ENCODE measurements around the gene RLN3. TPM values are rescaled to one million over a fixed set of nuclear protein-coding genes. Genes with fewer than 3 reads are reported as not detected.

RLN3 gene
- total and polyA plus RNA-seq, 9 of the 15 experiments (the other 6 are each of a cell fraction or from before 2014, with no cell fraction given), result 0.31 to 1.2 (median 0.71) TPM; not detected in 6

GRCh38 chr19:14053500-14053899, 25.6 kb downstream of the RLN3 start:
- in situ Hi-C loops (cut with MboI), result loop anchor here (25.0 kb wide), 1 partner anchor 466 kb away; no protein-coding TSS in a partner anchor
- ChIA-PET CTCF (ENCODE audit: low intra/inter-chr PET ratio) (no interaction called here), POLR2A (interaction anchor here (1.0 to 1.1 kb wide), 2 partner anchors 11 to 17 kb away, joined by 3 read pairs; no protein-coding TSS in a partner anchor)
- Histone ChIP-seq H3K9me3 (replicated peaks; ENCODE audit: control insufficient read depth, insufficient read depth, low read depth, low read length) (no peaks in the 10 kb centered on the region), H3K4me3 (no peak overlapping the region), H3K36me3 (ENCODE audit: control insufficient read depth, insufficient read depth, low read length) (peaks cover 20% of the 10 kb centered on the region; the same call in 1 of the 3 replicates), H3K4me1 (replicated peaks in 1 of 2; ENCODE audit: control insufficient read depth in 2 of 2, insufficient read depth in 2 of 2, low read length in 2 of 2) (peaks cover 5 to 49% of the 10 kb centered on the region in 2 experiments; a peak in 4 of 5 replicates), H3K79me2 (ENCODE audit: control insufficient read depth, insufficient read depth, low read length) (no peaks in the 10 kb centered on the region), H2AFZ (ENCODE audit: low read depth, low read length) (no peak overlapping the region), H4K20me1 (replicated peaks; ENCODE audit: control insufficient read depth, insufficient read depth, low read length) (no peaks in the 10 kb centered on the region), H3K9ac (ENCODE audit: insufficient read depth in 1 of 2, low read depth in 2 of 2, low read length in 2 of 2) (no peak overlapping the region), H3K27ac (ENCODE audit: extremely low read depth, low read depth, low read length) (no peak overlapping the region), H3K27me3 (ENCODE audit: control insufficient read depth in 2 of 2, insufficient read depth in 2 of 2, low read length in 2 of 2) (no peaks in the 10 kb centered on the region), H3K4me2 (ENCODE audit: insufficient read depth, low read length) (no peak overlapping the region), H3K9me1 (ENCODE audit: control insufficient read depth, insufficient read depth, low read length) (no peaks in the 10 kb centered on the region)
- FAIRE-seq (no peak), DNase-seq (ENCODE audit: extremely low read depth in 1 of 4, low spot score in 3 of 4) (peak in 3 of 4 experiments; percentile 5 to 9 (median 5)), ATAC-seq (no peak)
- BruUV-seq (replicated peaks), result no TSS peak
- WGBS (ENCODE audit: insufficient coverage, low coverage, missing lambda C conversion rate), result 84% methylated on average over 8 of the region's 11 CpGs
- TF ChIP-seq KHSRP (IDR thresholded peaks at IDR 0.05), result no peak
- TF ChIP-seq BRF1 (IDR thresholded peaks at IDR 0.05; ENCODE audit: borderline replicate concordance, extremely low read depth, insufficient read length), result no peak
- TF ChIP-seq UBTF (IDR thresholded peaks at IDR 0.05; ENCODE audit: borderline replicate concordance in 1 of 2, low read depth in 2 of 2, low read length in 2 of 2), result no peak
- TF ChIP-seq ELF1 (tag; IDR thresholded peaks at IDR 0.05), result no peak
- TF ChIP-seq CCAR2 (IDR thresholded peaks at IDR 0.05; ENCODE audit: low read depth, low read length), result no peak
- no peak for TF ChIP-seq MCM7 (IDR thresholded peaks at IDR 0.05)
- no peak for TF ChIP-seq HDGF (IDR thresholded peaks at IDR 0.05)
- no peak for TF ChIP-seq NFIC (IDR thresholded peaks at IDR 0.05)
- 0 out of 6 replicates have a peak, but pooled peaks of 1 of the 3 experiments have one; percentile 0 for TF ChIP-seq CTCF (IDR thresholded peaks at IDR 0.05 in 2 of 3, conservative IDR thresholded peaks at IDR 0.05 in 1 of 3; ENCODE audit: insufficient read depth in 2 of 3, low read depth in 1 of 3, low read length in 3 of 3)
- 0 out of 2 replicates have a peak, but pooled peaks have one; percentile 15 for TF ChIP-seq SUPT5H (IDR thresholded peaks at IDR 0.05)
- no peak for TF ChIP-seq NFATC3 (IDR thresholded peaks at IDR 0.05)
- peak; percentile 57 for TF ChIP-seq POLR2G (IDR thresholded peaks at IDR 0.05; ENCODE audit: low read depth, low read length)
- no peak for TF ChIP-seq MBD2 (IDR thresholded peaks at IDR 0.05; ENCODE audit: borderline replicate concordance, low read depth)
- no peak for TF ChIP-seq PPARD (CRISPR knock-in tag; IDR thresholded peaks at IDR 0.05)
- intact Hi-C loops (cut with micrococcal nuclease), result no loop called here

Data from K562 (cell line).